Omental fat pad (tissue), 4 donors: ENCODE results near the gene SULF2. TPM values are rescaled to one million over a fixed set of nuclear protein-coding genes. Genes with fewer than 3 reads are reported as not detected.

Source experiments
- ATAC-seq: fragments of 150-250 bp; one replicate; pipeline ENCODE4 v1.9.1; 2016; ENCODE audit warnings: mild to moderate bottlenecking, moderate library complexity; ENCODE audit not compliant: low FRiP score
- DNase-seq: peaks from one replicate; pipeline ENCODE4 v3.0.0-alpha.2; 2019; ENCODE audit warnings: low spot score
- CTCF ChIP-seq, 3 donors: fragments of 450-650 bp; IDR thresholded peaks; one replicate each; pipeline ENCODE4 v1.5.1; 2016 to 2017; ENCODE audit warnings: antibody characterized with exemption in 3 of 3, mild to moderate bottlenecking in 3 of 3, moderate library complexity in 2 of 3
- total RNA-seq, 4 donors: library from RNA; depleted of rRNA; stranded (reverse); fragments of >200 nt; gene quantifications; one replicate each; pipeline ENCODE4 v1.1.0, GENCODE V29; 2016

The SULF2 gene
- total RNA-seq, 4 donors from 2014 or later, result 51.8 to 100 (median 68.1) TPM

GRCh38 chr20:47758517-47759450 lies 26.5 kb downstream of the SULF2 start:
- TF ChIP-seq CTCF (IDR thresholded peaks at IDR 0.05), result no peak
- ATAC-seq, result no peak
- DNase-seq, result no peak

- DNase-seq (no peak), ATAC-seq (no peak)
- no peak for TF ChIP-seq CTCF (IDR thresholded peaks at IDR 0.05)
These were observed 27.9 kb downstream of the SULF2 start for GRCh38 chr20:47757145-47758035.

- DNase-seq (no peak), ATAC-seq (no peak)
- no peak for TF ChIP-seq CTCF (IDR thresholded peaks at IDR 0.05)
These were observed 30.2 kb downstream of the SULF2 start for GRCh38 chr20:47754946-47755652.

- TF ChIP-seq CTCF (IDR thresholded peaks at IDR 0.05), result no peak
- ATAC-seq (no peak), DNase-seq (no peak)
These were observed 30.9 kb downstream of the SULF2 start for GRCh38 chr20:47754388-47754715.

- no peak for TF ChIP-seq CTCF (IDR thresholded peaks at IDR 0.05)
- ATAC-seq (no peak), DNase-seq (no peak)
These were observed 31.5 kb downstream of the SULF2 start for GRCh38 chr20:47753576-47754387.

GRCh38 chr20:47751449-47751848 lies 33.8 kb downstream of the SULF2 start:
- DNase-seq, result no peak
- no peak for ATAC-seq
- TF ChIP-seq CTCF (IDR thresholded peaks at IDR 0.05), result no peak
